ENCODE data around the gene RARS2.
"Not testable (repeated sequence)": the region's sequence is repeated elsewhere in the genome, so short reads cannot be mapped to it uniquely, and the experiment has no call there.

The RARS2 gene

DNA sequence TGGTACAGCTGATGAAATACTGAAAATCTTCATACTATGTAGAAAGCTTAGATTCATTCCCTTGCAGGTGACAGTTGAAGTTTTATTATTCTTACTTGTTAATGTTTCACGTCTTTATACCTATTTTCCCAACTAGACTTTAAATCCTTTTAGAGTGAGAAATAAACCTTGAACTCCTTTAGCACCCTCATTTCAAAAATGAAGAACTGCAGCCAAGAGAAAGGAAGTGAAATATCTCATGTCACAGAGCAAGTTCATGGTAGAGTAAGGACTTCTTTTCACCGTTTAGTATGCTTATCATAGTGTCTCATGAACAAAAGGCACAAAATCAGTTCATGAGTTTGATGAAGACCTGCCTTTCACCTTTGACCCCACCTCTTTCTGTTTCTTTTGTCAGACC, 38.6 kb upstream of the RARS2 start:
- no peak overlapping the region for H3K9ac ChIP-seq (ENCODE audit: insufficient read length, low read depth)
- TF ChIP-seq YY1 (IDR thresholded peaks at IDR 0.05; ENCODE audit: insufficient read depth, insufficient read length) (no peak), ZNF274 (IDR thresholded peaks at IDR 0.05; ENCODE audit: low read depth, low read length) (no peak), SUZ12 (IDR thresholded peaks at IDR 0.05; ENCODE audit: extremely low read depth, insufficient read depth, insufficient read length) (no peak)
- no peaks in the 10 kb centered on the region for H3K4me1 ChIP-seq (ENCODE audit: insufficient read depth, insufficient read length)
- no peak overlapping the region for H3K4me3 ChIP-seq (ENCODE audit: insufficient read length, low read depth)
- no peaks in the 10 kb centered on the region for H3K27me3 ChIP-seq (ENCODE audit: insufficient read depth, insufficient read length)
- H3K36me3 ChIP-seq (ENCODE audit: insufficient read depth, insufficient read length, low read length), result peaks cover 16% of the 10 kb centered on the region
- H3K9me3 ChIP-seq (ENCODE audit: insufficient read depth, low read length), result no peaks in the 10 kb centered on the region
- no peak for DNase-seq (ENCODE audit: low read depth, low spot score)

DNA sequence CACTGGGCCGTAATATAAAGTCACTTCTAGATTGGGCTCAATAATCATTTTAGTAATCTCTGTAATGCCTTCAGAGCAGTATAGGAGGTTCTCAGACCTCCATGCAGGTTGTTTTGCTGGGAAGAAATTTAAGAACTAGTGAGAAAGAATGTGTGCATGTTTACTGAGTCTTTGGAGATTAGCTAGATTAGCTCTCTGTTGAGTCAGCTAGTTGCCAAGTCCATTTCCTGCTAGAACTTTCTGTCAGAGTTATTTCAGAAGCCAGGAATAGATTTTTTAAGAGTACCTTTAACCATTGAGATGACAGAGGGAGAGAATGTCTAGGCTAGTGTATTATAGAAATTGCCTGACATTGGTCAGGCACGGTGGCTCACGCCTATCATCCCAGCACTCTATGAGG, 33.5 kb upstream of the RARS2 start:
- H3K27me3 ChIP-seq (ENCODE audit: insufficient read depth, insufficient read length), result no peaks in the 10 kb centered on the region
- no peaks in the 10 kb centered on the region for H3K4me1 ChIP-seq (ENCODE audit: insufficient read depth, insufficient read length)
- H3K4me3 ChIP-seq (ENCODE audit: insufficient read length, low read depth), result no peak overlapping the region
- TF ChIP-seq SUZ12 (IDR thresholded peaks at IDR 0.05; ENCODE audit: extremely low read depth, insufficient read depth, insufficient read length), result no peak
- TF ChIP-seq ZNF274 (IDR thresholded peaks at IDR 0.05; ENCODE audit: low read depth, low read length), result no peak
- no peak for TF ChIP-seq YY1 (IDR thresholded peaks at IDR 0.05; ENCODE audit: insufficient read depth, insufficient read length)
- no peak overlapping the region for H3K9ac ChIP-seq (ENCODE audit: insufficient read length, low read depth)
- peaks cover 26% of the 10 kb centered on the region for H3K36me3 ChIP-seq (ENCODE audit: insufficient read depth, insufficient read length, low read length)
- DNase-seq (ENCODE audit: low read depth, low spot score), result no peak
- H3K9me3 ChIP-seq (ENCODE audit: insufficient read depth, low read length), result no peaks in the 10 kb centered on the region

DNA sequence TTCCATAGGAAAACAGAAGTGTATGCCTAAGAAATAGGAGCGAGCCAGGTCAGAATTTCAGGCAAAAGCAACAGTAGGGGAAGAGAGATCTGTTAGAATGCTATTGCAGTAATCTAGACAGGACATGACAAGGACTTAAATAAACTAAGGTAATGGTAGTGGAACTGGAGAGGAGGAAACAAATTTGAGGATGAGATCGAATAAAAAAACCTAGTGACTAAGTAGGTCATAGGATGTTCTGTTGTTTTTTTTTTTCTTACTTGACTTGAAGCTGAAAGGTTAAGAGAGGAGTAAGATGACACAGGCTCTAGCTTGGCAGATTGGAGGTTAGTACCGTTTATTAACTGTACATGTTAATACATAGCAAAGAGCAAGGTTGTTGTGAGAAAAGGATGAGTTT, 28.7 kb upstream of the RARS2 start:
- H3K9me3 ChIP-seq (ENCODE audit: insufficient read depth, low read length), result no peaks in the 10 kb centered on the region
- no peaks in the 10 kb centered on the region for H3K4me1 ChIP-seq (ENCODE audit: insufficient read depth, insufficient read length)
- TF ChIP-seq SUZ12 (IDR thresholded peaks at IDR 0.05; ENCODE audit: extremely low read depth, insufficient read depth, insufficient read length), result no peak
- no peak for TF ChIP-seq ZNF274 (IDR thresholded peaks at IDR 0.05; ENCODE audit: low read depth, low read length)
- TF ChIP-seq YY1 (IDR thresholded peaks at IDR 0.05; ENCODE audit: insufficient read depth, insufficient read length), result no peak
- peaks cover 28% of the 10 kb centered on the region for H3K36me3 ChIP-seq (ENCODE audit: insufficient read depth, insufficient read length, low read length)
- no peak overlapping the region for H3K4me3 ChIP-seq (ENCODE audit: insufficient read length, low read depth)
- no peaks in the 10 kb centered on the region for H3K27me3 ChIP-seq (ENCODE audit: insufficient read depth, insufficient read length)
- DNase-seq (ENCODE audit: low read depth, low spot score), result no peak
- no peak overlapping the region for H3K9ac ChIP-seq (ENCODE audit: insufficient read length, low read depth)

DNA sequence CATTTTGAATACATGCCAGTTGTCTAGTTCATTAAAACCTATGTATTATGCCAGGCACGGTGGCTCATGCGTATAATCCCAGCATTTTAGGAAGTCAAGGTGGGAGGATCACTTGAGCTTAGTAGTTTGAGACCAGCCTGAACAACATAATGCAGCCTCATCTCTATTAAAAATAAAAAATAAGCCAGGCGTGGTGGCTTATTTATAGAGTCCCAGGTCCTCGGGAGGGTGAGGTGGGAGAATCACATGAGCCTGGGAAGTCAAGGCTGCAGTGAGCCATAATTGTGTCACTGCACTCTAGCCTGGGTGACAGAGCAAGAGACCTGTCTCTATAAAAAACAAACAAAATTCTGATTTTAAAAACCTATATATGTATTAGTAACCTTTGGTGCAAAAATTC, 27.6 kb upstream of the RARS2 start:
- TF ChIP-seq ZNF274 (IDR thresholded peaks at IDR 0.05; ENCODE audit: low read depth, low read length), result no peak
- Histone ChIP-seq H3K36me3 (ENCODE audit: insufficient read depth, insufficient read length, low read length) (peaks cover 20% of the 10 kb centered on the region), H3K9me3 (ENCODE audit: insufficient read depth, low read length) (no peaks in the 10 kb centered on the region), H3K4me3 (ENCODE audit: insufficient read length, low read depth) (no peak overlapping the region), H3K4me1 (ENCODE audit: insufficient read depth, insufficient read length) (no peaks in the 10 kb centered on the region), H3K9ac (ENCODE audit: insufficient read length, low read depth) (no peak overlapping the region), H3K27me3 (ENCODE audit: insufficient read depth, insufficient read length) (no peaks in the 10 kb centered on the region)
- no peak for DNase-seq (ENCODE audit: low read depth, low spot score)

DNA sequence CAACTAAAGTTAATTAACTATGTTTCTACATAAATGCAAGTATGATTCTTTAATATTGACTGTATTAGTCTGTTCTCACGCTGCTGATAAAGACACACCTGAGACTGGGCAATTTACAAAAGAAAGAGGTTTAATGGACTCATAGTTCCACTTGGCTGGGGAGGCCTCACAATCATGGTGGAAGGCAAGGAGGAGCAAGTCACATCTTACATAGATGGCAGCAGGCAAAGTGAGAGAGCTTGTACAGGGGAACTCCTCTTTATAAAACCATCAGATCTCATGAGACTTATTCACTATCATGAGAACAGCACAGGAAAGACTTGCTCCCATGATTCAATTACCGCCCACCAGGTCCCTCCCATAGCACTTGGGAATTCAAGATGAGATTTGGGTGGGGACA, 23.2 kb upstream of the RARS2 start:
- not testable (repeated sequence) for H3K9me3 ChIP-seq (ENCODE audit: insufficient read depth, low read length)

DNA sequence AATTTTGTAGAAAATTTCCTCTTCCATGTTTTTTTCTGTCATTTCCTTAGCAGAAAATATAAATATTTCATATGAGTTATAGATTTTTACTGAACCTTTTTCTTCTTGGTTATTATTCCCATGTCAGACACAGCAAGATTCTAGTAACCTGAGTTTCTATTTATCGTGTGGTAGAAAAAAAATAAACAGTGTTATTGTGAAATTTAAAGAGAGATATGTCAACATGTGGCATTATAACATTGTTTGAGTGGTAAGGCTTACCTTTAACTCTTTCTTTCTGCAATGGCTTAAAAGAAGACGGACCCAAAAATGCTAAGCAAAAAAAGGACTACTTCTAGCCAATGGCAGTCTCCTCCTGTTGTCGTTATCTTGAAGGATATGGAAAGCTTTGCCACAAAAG, 19.0 kb upstream of the RARS2 start:
- DNase-seq (ENCODE audit: low read depth, low spot score), result no peak
- no peaks in the 10 kb centered on the region for H3K4me1 ChIP-seq (ENCODE audit: insufficient read depth, insufficient read length)
- peaks cover 43% of the 10 kb centered on the region for H3K36me3 ChIP-seq (ENCODE audit: insufficient read depth, insufficient read length, low read length)
- no peaks in the 10 kb centered on the region for H3K9me3 ChIP-seq (ENCODE audit: insufficient read depth, low read length)
- H3K9ac ChIP-seq (ENCODE audit: insufficient read length, low read depth), result no peak overlapping the region
- no peak for TF ChIP-seq SUZ12 (IDR thresholded peaks at IDR 0.05; ENCODE audit: extremely low read depth, insufficient read depth, insufficient read length)
- no peak for TF ChIP-seq YY1 (IDR thresholded peaks at IDR 0.05; ENCODE audit: insufficient read depth, insufficient read length)
- no peak for TF ChIP-seq ZNF274 (IDR thresholded peaks at IDR 0.05; ENCODE audit: low read depth, low read length)
- H3K4me3 ChIP-seq (ENCODE audit: insufficient read length, low read depth), result no peak overlapping the region
- H3K27me3 ChIP-seq (ENCODE audit: insufficient read depth, insufficient read length), result no peaks in the 10 kb centered on the region

More for the DNA sequence above, 23.2 kb upstream of the RARS2 start:
- peaks cover 30% of the 10 kb centered on the region for H3K36me3 ChIP-seq (ENCODE audit: insufficient read depth, insufficient read length, low read length)
- not testable (repeated sequence) for DNase-seq (ENCODE audit: low read depth, low spot score); H3K4me3 ChIP-seq (ENCODE audit: insufficient read length, low read depth); H3K9ac ChIP-seq (ENCODE audit: insufficient read length, low read depth); H3K4me1 ChIP-seq (ENCODE audit: insufficient read depth, insufficient read length); H3K27me3 ChIP-seq (ENCODE audit: insufficient read depth, insufficient read length)

DNA sequence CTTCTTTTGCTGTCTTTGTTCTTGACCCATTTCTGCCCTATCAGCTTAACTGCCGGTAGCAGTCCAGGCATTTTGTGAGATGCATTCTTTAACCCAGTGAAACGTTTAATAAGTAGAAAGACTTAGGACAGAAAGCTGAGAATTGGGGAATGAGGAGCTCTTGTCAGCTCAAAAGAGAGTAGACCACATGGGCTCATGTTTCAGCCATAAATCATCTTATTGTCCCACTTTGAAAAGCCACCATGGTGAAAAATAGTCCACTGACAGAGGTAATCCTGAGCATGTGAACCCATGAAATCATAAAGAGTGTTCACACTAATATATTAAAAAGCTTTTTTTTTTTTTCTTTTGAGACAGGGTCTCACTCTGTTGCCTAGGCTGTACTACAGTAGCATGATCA, 16.4 kb upstream of the RARS2 start:
- DNase-seq (ENCODE audit: low read depth, low spot score), result no peak
- no peak for TF ChIP-seq ZNF274 (IDR thresholded peaks at IDR 0.05; ENCODE audit: low read depth, low read length)
- TF ChIP-seq YY1 (IDR thresholded peaks at IDR 0.05; ENCODE audit: insufficient read depth, insufficient read length), result no peak
- TF ChIP-seq SUZ12 (IDR thresholded peaks at IDR 0.05; ENCODE audit: extremely low read depth, insufficient read depth, insufficient read length), result no peak
- no peaks in the 10 kb centered on the region for H3K27me3 ChIP-seq (ENCODE audit: insufficient read depth, insufficient read length)
- H3K4me1 ChIP-seq (ENCODE audit: insufficient read depth, insufficient read length), result no peaks in the 10 kb centered on the region
- no peak overlapping the region for H3K9ac ChIP-seq (ENCODE audit: insufficient read length, low read depth)
- no peaks in the 10 kb centered on the region for H3K9me3 ChIP-seq (ENCODE audit: insufficient read depth, low read length)
- peaks cover 33% of the 10 kb centered on the region for H3K36me3 ChIP-seq (ENCODE audit: insufficient read depth, insufficient read length, low read length)
- no peak overlapping the region for H3K4me3 ChIP-seq (ENCODE audit: insufficient read length, low read depth)

DNA sequence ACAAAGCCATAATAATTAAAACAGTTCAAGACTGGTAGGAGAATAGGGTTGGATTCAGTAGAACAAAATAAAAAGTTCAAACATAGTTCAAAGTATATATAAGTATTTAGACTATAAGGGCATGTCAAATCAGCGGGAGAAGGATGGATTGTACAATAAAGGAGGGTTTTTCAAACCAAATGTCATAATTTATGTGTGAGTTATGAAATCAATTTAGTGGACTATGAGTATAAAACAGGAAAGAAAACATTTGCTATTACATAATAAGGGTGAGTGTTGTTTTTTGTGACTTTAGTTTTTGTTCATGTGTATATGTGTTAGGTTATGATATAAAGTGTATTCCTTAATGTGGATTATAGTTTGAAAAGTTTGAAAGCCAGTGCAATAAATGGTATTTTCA, 10.8 kb upstream of the RARS2 start:
- no peaks in the 10 kb centered on the region for H3K9me3 ChIP-seq (ENCODE audit: insufficient read depth, low read length)
- H3K9ac ChIP-seq (ENCODE audit: insufficient read length, low read depth), result no peak overlapping the region
- no peaks in the 10 kb centered on the region for H3K4me1 ChIP-seq (ENCODE audit: insufficient read depth, insufficient read length)
- TF ChIP-seq SUZ12 (IDR thresholded peaks at IDR 0.05; ENCODE audit: extremely low read depth, insufficient read depth, insufficient read length) (no peak), ZNF274 (IDR thresholded peaks at IDR 0.05; ENCODE audit: low read depth, low read length) (no peak), YY1 (IDR thresholded peaks at IDR 0.05; ENCODE audit: insufficient read depth, insufficient read length) (no peak)
- no peaks in the 10 kb centered on the region for H3K27me3 ChIP-seq (ENCODE audit: insufficient read depth, insufficient read length)
- no peak overlapping the region for H3K4me3 ChIP-seq (ENCODE audit: insufficient read length, low read depth)
- peaks cover 19% of the 10 kb centered on the region for H3K36me3 ChIP-seq (ENCODE audit: insufficient read depth, insufficient read length, low read length)
- no peak for DNase-seq (ENCODE audit: low read depth, low spot score)
